Suprapubic skin (tissue), 4 donors: ENCODE results near the gene WASF2. TPM values are rescaled to one million over a fixed set of nuclear protein-coding genes. Genes with fewer than 3 reads are reported as not detected.
A peak's percentile ranks its signal among the peaks of the same experiment; 100 is the strongest.

Source experiments
- DNase-seq, 2 donors: peaks; one replicate each; pipeline ENCODE4 v3.0.0-alpha.2; 2019; ENCODE audit warnings: low spot score in 2 of 2
- H3K27ac ChIP-seq: fragments of 200-600 bp; sonication (generic); one replicate; pipeline ENCODE4 v1.5.1; 2019
- H3K27me3 ChIP-seq: fragments of 200-600 bp; sonication (generic); one replicate; pipeline ENCODE4 v1.5.1; 2019
- H3K36me3 ChIP-seq: fragments of 200-600 bp; sonication (generic); one replicate; pipeline ENCODE4 v1.5.1; 2019
- H3K4me1 ChIP-seq: fragments of 200-600 bp; sonication (generic); one replicate; pipeline ENCODE4 v1.5.1; 2019
- H3K4me3 ChIP-seq: fragments of 200-600 bp; sonication (generic); one replicate; pipeline ENCODE4 v1.5.1; 2019; ENCODE audit warnings: mild to moderate bottlenecking
- H3K9me3 ChIP-seq: fragments of 200-600 bp; sonication (generic); one replicate; pipeline ENCODE4 v1.5.1; 2019
- EP300 ChIP-seq: sonication (generic); formaldehyde crosslinking; IDR thresholded peaks from one replicate; pipeline ENCODE4 v1.6.1; 2017; ENCODE audit warnings: antibody characterized with exemption
- POLR2A ChIP-seq, 2 donors: fragments of 450-650 bp; IDR thresholded peaks; one replicate each; pipeline ENCODE4 v1.6.1; 2017; ENCODE audit warnings: antibody characterized with exemption in 2 of 2, mild to moderate bottlenecking in 2 of 2, moderate library complexity in 2 of 2
- POLR2AphosphoS5 ChIP-seq, 3 donors: sonication (generic); formaldehyde crosslinking; IDR thresholded peaks; one replicate each; pipeline ENCODE4 v1.6.1; 2017; ENCODE audit warnings: antibody characterized with exemption in 3 of 3
- WGBS: methylation state at CpG from one replicate; pipeline ENCODE4 v1.1.5; 2018; 5-methylcytosine and 5-hydroxymethylcytosine counted together
- total RNA-seq, 4 donors: library from RNA; depleted of rRNA; stranded (reverse); fragments of >200 nt; gene quantifications; one replicate each; pipeline ENCODE4 v1.1.0, GENCODE V29; 2016
- TF ChIP-seq, protein P1 (sequence below), 2 donors: fragments of 200-600 bp in 1 of 2; fragments of 450-650 bp in 1 of 2; sonication (generic) in 1 of 2; IDR thresholded peaks; one replicate each; pipeline ENCODE4 v1.5.1; 2016 to 2019; ENCODE audit warnings: antibody characterized with exemption in 2 of 2, mild to moderate bottlenecking in 1 of 2, moderate library complexity in 1 of 2

WASF2 gene
- total RNA-seq, 4 donors from 2014 or later: 69.0 to 96.0 (median 90.4) TPM

DNA sequence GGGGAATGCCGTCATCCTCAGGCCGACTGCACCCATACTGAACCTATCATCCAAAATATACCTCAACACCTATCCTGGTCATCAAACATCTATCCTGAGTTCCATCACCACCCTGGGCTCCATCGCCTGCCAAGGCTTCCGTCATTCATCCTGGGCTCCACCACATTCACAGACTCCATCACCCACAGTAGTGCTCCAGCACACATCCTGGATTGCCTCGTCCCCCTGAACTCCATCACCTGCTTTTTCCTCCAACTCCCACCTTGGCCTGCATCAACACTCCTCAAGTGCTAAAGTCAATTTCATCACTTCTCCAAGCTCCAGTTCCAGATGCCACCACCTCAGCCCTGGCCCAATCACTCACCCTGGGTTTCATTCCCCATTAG lies 131.0 kb downstream of the WASF2 start:
- TF ChIP-seq, protein P1, sequence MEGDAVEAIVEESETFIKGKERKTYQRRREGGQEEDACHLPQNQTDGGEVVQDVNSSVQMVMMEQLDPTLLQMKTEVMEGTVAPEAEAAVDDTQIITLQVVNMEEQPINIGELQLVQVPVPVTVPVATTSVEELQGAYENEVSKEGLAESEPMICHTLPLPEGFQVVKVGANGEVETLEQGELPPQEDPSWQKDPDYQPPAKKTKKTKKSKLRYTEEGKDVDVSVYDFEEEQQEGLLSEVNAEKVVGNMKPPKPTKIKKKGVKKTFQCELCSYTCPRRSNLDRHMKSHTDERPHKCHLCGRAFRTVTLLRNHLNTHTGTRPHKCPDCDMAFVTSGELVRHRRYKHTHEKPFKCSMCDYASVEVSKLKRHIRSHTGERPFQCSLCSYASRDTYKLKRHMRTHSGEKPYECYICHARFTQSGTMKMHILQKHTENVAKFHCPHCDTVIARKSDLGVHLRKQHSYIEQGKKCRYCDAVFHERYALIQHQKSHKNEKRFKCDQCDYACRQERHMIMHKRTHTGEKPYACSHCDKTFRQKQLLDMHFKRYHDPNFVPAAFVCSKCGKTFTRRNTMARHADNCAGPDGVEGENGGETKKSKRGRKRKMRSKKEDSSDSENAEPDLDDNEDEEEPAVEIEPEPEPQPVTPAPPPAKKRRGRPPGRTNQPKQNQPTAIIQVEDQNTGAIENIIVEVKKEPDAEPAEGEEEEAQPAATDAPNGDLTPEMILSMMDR (IDR thresholded peaks at IDR 0.05): no peak
- TF ChIP-seq POLR2A (IDR thresholded peaks at IDR 0.05) (no peak), EP300 (no peak), POLR2AphosphoS5 (IDR thresholded peaks at IDR 0.05) (no peak)
- Histone ChIP-seq H3K36me3 (peaks cover 97% of the 10 kb centered on the region), H3K27me3 (no peaks in the 10 kb centered on the region), H3K27ac (no peak overlapping the region), H3K4me1 (peaks cover 37% of the 10 kb centered on the region), H3K4me3 (no peak overlapping the region), H3K9me3 (no peaks in the 10 kb centered on the region)
- no peak for DNase-seq
- WGBS: 92% methylated on average over 5 of the region's 5 CpGs

DNA sequence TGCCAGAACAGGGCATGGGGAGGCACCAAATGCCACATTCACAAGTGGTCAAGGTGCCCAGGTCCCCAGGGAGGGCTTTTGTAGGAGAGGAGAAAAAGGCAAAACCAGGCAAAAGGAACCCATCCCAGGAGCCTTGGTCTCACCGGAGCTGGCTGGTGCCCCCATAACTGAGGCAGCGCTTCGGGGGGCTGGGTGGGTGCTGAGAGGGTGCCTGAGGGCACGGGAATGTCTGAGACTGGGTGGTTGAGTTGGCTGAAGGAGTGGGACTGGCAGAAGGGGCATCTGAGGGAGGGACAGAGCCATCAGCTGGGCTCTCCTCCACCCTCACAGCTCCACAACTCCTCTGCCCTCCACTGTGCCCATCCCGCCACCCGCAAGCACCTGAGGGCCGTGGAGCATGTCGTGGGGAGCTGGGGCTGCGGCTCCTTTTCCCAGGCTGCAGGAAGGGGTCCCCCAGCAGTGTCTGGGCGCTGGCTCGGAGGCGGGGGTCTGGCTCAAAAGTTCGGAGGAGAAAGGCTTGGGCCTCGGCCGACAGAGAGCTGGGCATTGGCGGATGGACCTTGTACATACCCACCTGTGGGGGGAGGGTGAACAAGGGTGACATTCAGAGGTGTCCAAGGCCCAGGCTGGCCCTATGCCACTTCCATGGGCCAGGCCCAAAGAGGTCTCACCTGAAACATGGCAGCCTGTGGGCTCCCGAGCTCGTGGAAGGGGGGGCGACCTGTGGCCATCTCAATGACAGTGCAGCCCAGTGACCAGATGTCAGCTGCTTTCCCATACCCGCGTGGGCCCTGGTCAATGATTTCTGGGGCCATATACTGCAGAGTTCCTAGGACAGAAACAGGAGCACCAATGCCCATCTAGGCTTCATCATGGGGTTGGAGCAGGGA lies 131.7 kb downstream of the WASF2 start:
- WGBS: 94% methylated on average over 15 of the region's 21 CpGs

GRCh38 chr1:27357281-27358037 lies 132.5 kb downstream of the WASF2 start:
- WGBS: 39% methylated on average over 22 of the region's 40 CpGs
- Histone ChIP-seq H3K4me3 (peak overlapping the region; percentile 25), H3K27ac (peak overlapping the region; percentile 50), H3K9me3 (no peaks in the 10 kb centered on the region), H3K27me3 (no peaks in the 10 kb centered on the region), H3K36me3 (peaks cover 92% of the 10 kb centered on the region), H3K4me1 (peaks cover 32% of the 10 kb centered on the region)
- no peak for TF ChIP-seq POLR2AphosphoS5 (IDR thresholded peaks at IDR 0.05)
- TF ChIP-seq POLR2A (IDR thresholded peaks at IDR 0.05): no peak
- TF ChIP-seq, protein P1 (IDR thresholded peaks at IDR 0.05): peak; percentile 92 to 97
- DNase-seq: no peak

More for the DNA sequence above, 131.7 kb downstream of the WASF2 start:
- TF ChIP-seq, protein P1 (IDR thresholded peaks at IDR 0.05): no peak
- no peak for TF ChIP-seq POLR2A (IDR thresholded peaks at IDR 0.05)
- no peak for TF ChIP-seq POLR2AphosphoS5 (IDR thresholded peaks at IDR 0.05)
- TF ChIP-seq EP300: no peak
- no peaks in the 10 kb centered on the region for H3K27me3 ChIP-seq
- H3K36me3 ChIP-seq: peaks cover 97% of the 10 kb centered on the region
- no peak overlapping the region for H3K4me3 ChIP-seq
- no peaks in the 10 kb centered on the region for H3K9me3 ChIP-seq
- no peak for DNase-seq
- no peak overlapping the region for H3K27ac ChIP-seq
- peaks cover 32% of the 10 kb centered on the region for H3K4me1 ChIP-seq

DNA sequence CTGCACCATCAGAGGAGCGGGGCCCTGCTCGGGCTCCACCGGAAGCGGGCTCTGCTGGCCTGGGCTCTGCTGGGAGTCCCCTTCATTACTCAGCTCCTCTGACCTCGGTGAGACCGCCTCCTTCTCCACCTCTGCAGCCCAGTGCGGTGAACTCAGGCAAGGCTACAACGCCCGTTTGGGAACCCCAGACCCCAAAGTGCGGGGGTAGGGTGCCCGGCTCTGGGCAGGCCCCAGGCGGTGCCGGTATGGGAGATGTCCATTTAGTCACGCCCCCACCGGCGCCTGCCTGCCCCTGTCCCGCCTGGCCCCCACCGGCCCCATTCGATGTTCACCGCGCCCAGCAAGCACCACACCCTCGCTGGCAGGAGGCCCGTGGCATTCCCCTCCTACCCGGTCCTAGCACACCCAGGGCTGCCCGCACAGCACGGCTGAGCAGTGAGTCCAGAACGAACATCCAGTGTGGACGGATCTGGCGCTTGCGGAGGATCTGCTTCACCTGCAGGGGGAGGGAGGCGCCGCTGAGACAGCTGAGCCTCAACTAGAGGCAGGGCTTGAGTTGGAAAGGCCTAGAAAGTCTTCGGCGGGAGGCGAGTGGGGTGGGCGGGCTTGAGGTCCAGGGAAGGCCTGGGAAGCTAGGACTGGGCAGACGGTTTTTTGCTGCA lies 133.2 kb downstream of the WASF2 start:
- TF ChIP-seq, protein P1 (IDR thresholded peaks at IDR 0.05): no peak
- TF ChIP-seq POLR2AphosphoS5 (IDR thresholded peaks at IDR 0.05) (no peak), EP300 (no peak), POLR2A (IDR thresholded peaks at IDR 0.05) (no peak)
- peaks cover 32% of the 10 kb centered on the region for H3K4me1 ChIP-seq

More for the DNA sequence above, 133.2 kb downstream of the WASF2 start:
- Histone ChIP-seq H3K4me3 (peak overlapping the region; percentile 25), H3K9me3 (no peaks in the 10 kb centered on the region), H3K27me3 (no peaks in the 10 kb centered on the region), H3K36me3 (peaks cover 85% of the 10 kb centered on the region), H3K27ac (peak overlapping the region; percentile 50)
- 89% methylated on average over 9 of the region's 37 CpGs for WGBS
- no peak for DNase-seq
